ENCODE results near the gene VPS26B.

VPS26B gene

GRCh38 chr11:134233729-134234179 is 9.3 kb downstream of the VPS26B start:
- Histone ChIP-seq H3K27me3 (replicated peaks; ENCODE audit: control insufficient read depth, insufficient read depth, low read length) (no peaks in the 10 kb centered on the region), H3K9ac (ENCODE audit: low read length) (no peak overlapping the region), H3K9me3 (ENCODE audit: control insufficient read depth, low read length) (no peaks in the 10 kb centered on the region), H3K4me1 (ENCODE audit: control insufficient read depth, insufficient read depth, low read length) (peaks cover 4% of the 10 kb centered on the region), H3K4me3 (ENCODE audit: low read length) (no peak overlapping the region), H3K36me3 (ENCODE audit: control insufficient read depth, insufficient read depth, low read length, severe bottlenecking) (peaks cover 25% of the 10 kb centered on the region)
- no peak for DNase-seq (ENCODE audit: low read depth)

DNA sequence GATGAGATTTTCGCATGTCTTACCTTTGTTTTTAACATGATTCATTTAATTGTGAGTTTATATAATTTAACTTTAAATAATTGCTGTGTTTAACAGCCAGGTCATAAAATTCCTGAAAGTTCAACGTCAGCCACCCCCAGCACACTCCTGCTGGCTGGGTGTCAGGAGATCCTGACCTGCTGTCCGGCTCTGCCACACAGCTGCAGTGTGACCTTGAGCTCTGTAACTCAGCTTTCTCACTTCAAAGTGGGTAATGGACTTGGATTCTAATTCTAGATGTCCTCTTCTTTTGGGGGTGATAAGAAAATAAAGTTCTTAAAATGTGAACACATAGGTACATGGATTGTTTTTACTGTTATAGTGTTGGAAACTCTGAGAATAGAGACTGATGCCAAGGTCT is 10.9 kb downstream of the VPS26B start:
- no peak for DNase-seq (ENCODE audit: low read depth)

GRCh38 chr11:134236834-134237556 is 12.5 kb downstream of the VPS26B start:
- Histone ChIP-seq H3K4me1 (ENCODE audit: control insufficient read depth, insufficient read depth, low read length) (no peaks in the 10 kb centered on the region), H3K9ac (ENCODE audit: low read length) (no peak overlapping the region), H3K36me3 (ENCODE audit: control insufficient read depth, insufficient read depth, low read length, severe bottlenecking) (peaks cover 54% of the 10 kb centered on the region), H3K27me3 (replicated peaks; ENCODE audit: control insufficient read depth, insufficient read depth, low read length) (no peaks in the 10 kb centered on the region), H3K4me3 (ENCODE audit: low read length) (no peak overlapping the region), H3K9me3 (ENCODE audit: control insufficient read depth, low read length) (no peaks in the 10 kb centered on the region)
- DNase-seq (ENCODE audit: low read depth): peak; percentile 10

More for the DNA sequence above, 10.9 kb downstream of the VPS26B start:
- Histone ChIP-seq H3K4me1 (ENCODE audit: control insufficient read depth, insufficient read depth, low read length) (no peaks in the 10 kb centered on the region), H3K27me3 (replicated peaks; ENCODE audit: control insufficient read depth, insufficient read depth, low read length) (no peaks in the 10 kb centered on the region), H3K9me3 (ENCODE audit: control insufficient read depth, low read length) (no peaks in the 10 kb centered on the region), H3K9ac (ENCODE audit: low read length) (no peak overlapping the region), H3K4me3 (ENCODE audit: low read length) (no peak overlapping the region), H3K36me3 (ENCODE audit: control insufficient read depth, insufficient read depth, low read length, severe bottlenecking) (peaks cover 40% of the 10 kb centered on the region)

DNA sequence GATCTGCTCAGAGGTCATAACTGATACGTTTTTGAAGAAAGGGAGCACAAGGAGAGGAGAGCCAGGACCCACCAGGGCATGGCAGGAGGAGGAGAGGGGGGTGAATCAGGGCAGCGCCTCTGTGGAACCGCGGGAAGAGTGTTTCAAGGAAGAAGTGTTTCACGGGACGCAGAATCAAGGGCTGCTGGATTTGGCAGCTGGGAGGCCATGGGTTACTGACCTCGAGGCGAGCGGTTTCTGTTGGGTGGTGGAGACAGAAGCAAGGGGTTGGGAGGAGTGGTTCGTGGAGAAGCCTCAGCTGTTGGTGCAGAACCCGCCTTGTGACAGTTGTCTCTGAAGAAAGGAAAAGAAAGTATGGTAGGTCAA is 13.1 kb downstream of the VPS26B start:
- no peak overlapping the region for H3K9ac ChIP-seq (ENCODE audit: low read length)
- H3K4me3 ChIP-seq (ENCODE audit: low read length): no peak overlapping the region
- H3K27me3 ChIP-seq (replicated peaks; ENCODE audit: control insufficient read depth, insufficient read depth, low read length): no peaks in the 10 kb centered on the region
- no peaks in the 10 kb centered on the region for H3K4me1 ChIP-seq (ENCODE audit: control insufficient read depth, insufficient read depth, low read length)
- H3K36me3 ChIP-seq (ENCODE audit: control insufficient read depth, insufficient read depth, low read length, severe bottlenecking): peaks cover 59% of the 10 kb centered on the region
- DNase-seq (ENCODE audit: low read depth): no peak
- no peaks in the 10 kb centered on the region for H3K9me3 ChIP-seq (ENCODE audit: control insufficient read depth, low read length)

DNA sequence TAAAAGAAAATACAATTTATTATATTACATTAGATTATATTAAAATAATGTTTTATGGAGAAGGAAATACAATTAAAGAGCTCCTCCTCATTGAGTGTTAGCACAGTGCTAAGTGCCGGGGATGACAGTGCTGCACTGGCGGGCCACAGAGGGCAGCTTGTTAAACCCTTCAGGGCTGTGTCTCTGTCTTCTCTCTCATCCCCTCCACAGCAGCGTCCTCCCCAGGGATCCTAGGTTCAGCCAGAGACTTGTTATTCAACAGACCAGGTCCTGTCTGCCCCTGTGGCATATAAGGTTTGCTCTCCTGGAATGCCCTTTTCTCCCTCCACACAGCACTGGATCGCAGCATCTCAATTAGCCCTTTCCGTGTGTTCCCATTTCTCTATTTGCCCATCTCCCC is 14.5 kb downstream of the VPS26B start:
- H3K9ac ChIP-seq (ENCODE audit: low read length): no peak overlapping the region
- H3K36me3 ChIP-seq (ENCODE audit: control insufficient read depth, insufficient read depth, low read length, severe bottlenecking): peaks cover 73% of the 10 kb centered on the region
- no peak for DNase-seq (ENCODE audit: low read depth)
- no peak overlapping the region for H3K4me3 ChIP-seq (ENCODE audit: low read length)
- no peaks in the 10 kb centered on the region for H3K9me3 ChIP-seq (ENCODE audit: control insufficient read depth, low read length)
- no peaks in the 10 kb centered on the region for H3K4me1 ChIP-seq (ENCODE audit: control insufficient read depth, insufficient read depth, low read length)
- no peaks in the 10 kb centered on the region for H3K27me3 ChIP-seq (replicated peaks; ENCODE audit: control insufficient read depth, insufficient read depth, low read length)

DNA sequence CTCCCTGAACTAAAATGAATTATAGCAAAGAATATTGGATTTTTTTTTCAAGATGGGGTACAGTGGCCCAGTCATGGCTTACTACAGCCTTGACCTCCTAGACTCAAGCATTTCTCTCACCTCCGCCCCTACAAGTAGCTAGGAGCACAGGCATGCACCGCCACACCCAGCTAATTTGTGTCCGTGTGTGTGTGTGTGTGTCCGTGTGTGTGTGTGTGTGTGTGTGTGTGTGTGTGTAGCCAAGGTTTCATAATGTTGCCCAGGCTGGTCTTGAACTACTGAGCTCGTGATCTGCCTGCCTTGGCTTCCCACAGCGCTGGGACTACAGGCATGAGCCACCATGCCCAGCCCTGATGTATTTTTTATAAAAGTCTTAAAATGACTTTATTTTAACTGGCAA is 16.1 kb downstream of the VPS26B start:
- no peak overlapping the region for H3K9ac ChIP-seq (ENCODE audit: low read length)
- peaks cover 84% of the 10 kb centered on the region for H3K36me3 ChIP-seq (ENCODE audit: control insufficient read depth, insufficient read depth, low read length, severe bottlenecking)
- no peaks in the 10 kb centered on the region for H3K27me3 ChIP-seq (replicated peaks; ENCODE audit: control insufficient read depth, insufficient read depth, low read length)
- no peak for DNase-seq (ENCODE audit: low read depth)
- H3K4me1 ChIP-seq (ENCODE audit: control insufficient read depth, insufficient read depth, low read length): no peaks in the 10 kb centered on the region
- no peaks in the 10 kb centered on the region for H3K9me3 ChIP-seq (ENCODE audit: control insufficient read depth, low read length)
- no peak overlapping the region for H3K4me3 ChIP-seq (ENCODE audit: low read length)

GRCh38 chr11:134242376-134242775 is 17.9 kb downstream of the VPS26B start:
- Histone ChIP-seq H3K4me1 (ENCODE audit: control insufficient read depth, insufficient read depth, low read length) (no peaks in the 10 kb centered on the region), H3K36me3 (ENCODE audit: control insufficient read depth, insufficient read depth, low read length, severe bottlenecking) (peaks cover 91% of the 10 kb centered on the region), H3K4me3 (ENCODE audit: low read length) (no peak overlapping the region), H3K27me3 (replicated peaks; ENCODE audit: control insufficient read depth, insufficient read depth, low read length) (no peaks in the 10 kb centered on the region), H3K9me3 (ENCODE audit: control insufficient read depth, low read length) (no peaks in the 10 kb centered on the region), H3K9ac (ENCODE audit: low read length) (no peak overlapping the region)
- no peak for DNase-seq (ENCODE audit: low read depth)

- H3K27me3 ChIP-seq (replicated peaks; ENCODE audit: control insufficient read depth, insufficient read depth, low read length): no peaks in the 10 kb centered on the region
- H3K4me1 ChIP-seq (ENCODE audit: control insufficient read depth, insufficient read depth, low read length): no peaks in the 10 kb centered on the region
- H3K9me3 ChIP-seq (ENCODE audit: control insufficient read depth, low read length): no peaks in the 10 kb centered on the region
- DNase-seq (ENCODE audit: low read depth): no peak
- H3K4me3 ChIP-seq (ENCODE audit: low read length): no peak overlapping the region
- no peak overlapping the region for H3K9ac ChIP-seq (ENCODE audit: low read length)
- H3K36me3 ChIP-seq (ENCODE audit: control insufficient read depth, insufficient read depth, low read length, severe bottlenecking): peaks cover 99% of the 10 kb centered on the region
Observed at GRCh38 chr11:134243913-134244312, 19.4 kb downstream of the VPS26B start.

DNA sequence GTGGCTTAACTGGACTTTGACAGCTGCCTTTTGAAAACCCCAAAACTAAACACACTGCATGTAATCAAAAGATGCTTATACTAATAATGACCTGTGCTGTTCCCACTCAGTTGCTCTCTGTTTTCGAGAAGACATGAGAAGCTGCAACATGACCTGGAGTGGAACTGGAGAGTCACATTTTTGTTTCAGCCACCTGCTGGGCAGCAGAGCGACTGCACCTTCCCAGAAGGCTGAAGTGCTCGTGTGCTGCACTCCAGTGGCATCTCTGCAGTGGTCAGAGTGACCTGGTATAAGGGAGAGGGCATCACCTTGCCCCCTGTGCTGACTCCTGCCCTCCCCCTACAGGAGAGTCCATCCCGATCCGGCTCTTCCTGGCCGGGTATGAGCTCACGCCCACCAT is 20.1 kb downstream of the VPS26B start:
- no peaks in the 10 kb centered on the region for H3K27me3 ChIP-seq (replicated peaks; ENCODE audit: control insufficient read depth, insufficient read depth, low read length)
- DNase-seq (ENCODE audit: low read depth): peak; percentile 29
- H3K36me3 ChIP-seq (ENCODE audit: control insufficient read depth, insufficient read depth, low read length, severe bottlenecking): peaks cover 99% of the 10 kb centered on the region
- H3K9me3 ChIP-seq (ENCODE audit: control insufficient read depth, low read length): no peaks in the 10 kb centered on the region
- H3K4me1 ChIP-seq (ENCODE audit: control insufficient read depth, insufficient read depth, low read length): peaks cover under 1% of the 10 kb centered on the region
- no peak overlapping the region for H3K9ac ChIP-seq (ENCODE audit: low read length)
- no peak overlapping the region for H3K4me3 ChIP-seq (ENCODE audit: low read length)

- Histone ChIP-seq H3K4me1 (ENCODE audit: control insufficient read depth, insufficient read depth, low read length) (peaks cover 8% of the 10 kb centered on the region), H3K4me3 (ENCODE audit: low read length) (no peak overlapping the region), H3K36me3 (ENCODE audit: control insufficient read depth, insufficient read depth, low read length, severe bottlenecking) (peaks cover 99% of the 10 kb centered on the region), H3K27me3 (replicated peaks; ENCODE audit: control insufficient read depth, insufficient read depth, low read length) (no peaks in the 10 kb centered on the region), H3K9ac (ENCODE audit: low read length) (no peak overlapping the region), H3K9me3 (ENCODE audit: control insufficient read depth, low read length) (no peaks in the 10 kb centered on the region)
- DNase-seq (ENCODE audit: low read depth): no peak
Observed at GRCh38 chr11:134245434-134245833, 21.0 kb downstream of the VPS26B start.

DNA sequence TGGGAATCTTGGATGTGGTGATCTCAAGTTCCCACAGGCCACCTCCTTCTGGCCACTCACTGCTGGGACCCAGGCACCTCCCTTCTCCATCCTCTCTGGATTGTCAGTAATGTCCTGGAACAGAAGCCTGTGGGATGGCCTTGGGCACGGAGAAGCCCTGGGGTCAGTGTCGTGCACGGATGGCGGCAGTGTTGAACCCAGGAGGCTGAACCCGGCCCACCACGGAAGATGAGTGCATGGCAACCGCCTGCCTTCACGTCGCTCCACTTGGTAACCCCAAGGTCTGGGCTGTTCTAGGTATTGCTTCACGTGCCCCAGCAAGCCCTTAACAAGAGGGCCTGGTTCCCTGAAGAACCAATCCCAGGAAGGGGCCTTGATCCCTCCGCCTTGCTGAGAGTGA is 21.6 kb downstream of the VPS26B start:
- DNase-seq (ENCODE audit: low read depth): no peak
- H3K36me3 ChIP-seq (ENCODE audit: control insufficient read depth, insufficient read depth, low read length, severe bottlenecking): peaks cover 93% of the 10 kb centered on the region
- no peaks in the 10 kb centered on the region for H3K27me3 ChIP-seq (replicated peaks; ENCODE audit: control insufficient read depth, insufficient read depth, low read length)
- peaks cover 12% of the 10 kb centered on the region for H3K4me1 ChIP-seq (ENCODE audit: control insufficient read depth, insufficient read depth, low read length)
- no peak overlapping the region for H3K9ac ChIP-seq (ENCODE audit: low read length)
- H3K4me3 ChIP-seq (ENCODE audit: low read length): no peak overlapping the region
- no peaks in the 10 kb centered on the region for H3K9me3 ChIP-seq (ENCODE audit: control insufficient read depth, low read length)

DNA sequence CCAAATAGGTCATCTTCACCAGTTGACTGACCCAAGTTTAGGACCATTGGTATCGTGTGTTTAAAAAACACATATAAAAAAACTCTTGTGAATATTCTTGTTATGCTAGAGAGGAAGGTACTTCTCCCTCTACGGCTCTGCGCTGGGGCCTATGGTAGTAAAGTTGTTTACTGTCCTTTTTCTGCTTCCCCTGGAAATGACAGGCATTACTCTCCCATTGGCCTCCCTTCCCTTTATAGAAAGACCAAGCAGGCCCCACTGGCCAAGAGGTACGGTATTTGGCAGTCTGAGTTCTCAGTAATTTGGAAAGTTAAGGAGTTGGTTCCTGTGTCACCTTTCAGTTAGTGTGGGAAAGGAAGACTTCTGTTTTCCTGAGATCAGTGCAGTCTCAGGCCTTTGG is 22.2 kb downstream of the VPS26B start:
- peaks cover 87% of the 10 kb centered on the region for H3K36me3 ChIP-seq (ENCODE audit: control insufficient read depth, insufficient read depth, low read length, severe bottlenecking)
- no peak overlapping the region for H3K9ac ChIP-seq (ENCODE audit: low read length)
- no peak for DNase-seq (ENCODE audit: low read depth)
- no peaks in the 10 kb centered on the region for H3K27me3 ChIP-seq (replicated peaks; ENCODE audit: control insufficient read depth, insufficient read depth, low read length)
- peaks cover 18% of the 10 kb centered on the region for H3K4me1 ChIP-seq (ENCODE audit: control insufficient read depth, insufficient read depth, low read length)
- no peaks in the 10 kb centered on the region for H3K9me3 ChIP-seq (ENCODE audit: control insufficient read depth, low read length)
- no peak overlapping the region for H3K4me3 ChIP-seq (ENCODE audit: low read length)
